Tongue (tissue), 2 donors: ENCODE results near the gene KIF1C. TPM values are rescaled to one million over a fixed set of nuclear protein-coding genes. Genes with fewer than 3 reads are reported as not detected.

Source experiments
- DNase-seq: peaks from one replicate; pipeline ENCODE4 v3.0.0-alpha.2; 2015
- total RNA-seq: library from RNA; depleted of rRNA; stranded (reverse); fragments of >200 nt; gene quantifications from one replicate; pipeline ENCODE4 v1.2.3, GENCODE V29; 2014

Gene KIF1C
- total RNA-seq, result 97.3 TPM

- DNase-seq, result peak; percentile 97
Measured at GRCh38 chr17:4997302-4998026, at the start of gene KIF1C, which contains the start of gene INCA1. Gene KIF1C (plus strand): TSS chr17:4997950. CDS start chr17:5000247, 2,297 bp downstream. Gene INCA1 (minus strand): TSS chr17:4997522. CDS start chr17:4994437, 3,085 bp downstream.

DNA sequence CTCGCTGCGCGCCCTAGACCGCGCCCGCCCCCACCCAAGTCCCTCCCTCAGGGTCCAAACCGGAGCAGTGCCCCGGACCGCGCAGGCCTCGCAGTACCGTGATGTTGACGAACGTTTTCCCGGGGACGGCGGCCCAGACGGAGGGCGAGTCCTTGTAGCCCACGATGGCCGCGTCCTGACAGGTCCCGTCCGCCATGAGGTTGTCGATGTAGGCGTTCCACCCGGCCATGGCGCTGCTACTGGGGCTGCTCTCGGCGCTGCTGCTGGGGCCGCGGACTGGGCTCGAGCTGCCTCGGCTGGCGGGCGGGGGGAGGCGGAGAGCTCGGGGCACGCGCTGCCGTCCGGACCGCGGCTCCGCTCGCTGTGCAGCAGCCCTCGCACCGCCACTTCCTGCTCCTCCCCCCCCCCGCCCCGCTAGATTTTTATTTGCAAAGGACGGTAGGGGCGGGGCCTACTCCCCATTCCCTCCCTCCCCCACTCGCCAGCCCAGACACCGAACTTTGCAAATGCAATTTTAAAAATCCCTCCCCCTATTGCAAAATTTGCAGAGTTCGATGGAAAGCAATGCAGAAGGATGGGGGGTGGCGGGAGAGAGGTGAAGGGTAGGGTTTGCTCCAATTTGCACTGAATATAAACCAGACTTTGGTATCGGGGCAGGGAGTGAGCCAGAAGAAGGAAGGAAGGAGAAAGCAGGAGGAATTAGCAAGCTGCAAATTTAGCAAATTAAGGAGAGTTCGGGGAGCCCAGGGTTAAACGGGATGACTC lies 49.4 kb upstream of the KIF1C start, which contains the start of gene PFN1:
PFN1 (minus strand) TSS at position 365 of the 765 bp plus-strand sequence; CDS start at position 229, 136 bp downstream.
- DNase-seq, result peak; percentile 96

- peak; percentile 95 for DNase-seq
Measured at GRCh38 chr17:4948931-4949320, 48.8 kb upstream of the KIF1C start.

DNA sequence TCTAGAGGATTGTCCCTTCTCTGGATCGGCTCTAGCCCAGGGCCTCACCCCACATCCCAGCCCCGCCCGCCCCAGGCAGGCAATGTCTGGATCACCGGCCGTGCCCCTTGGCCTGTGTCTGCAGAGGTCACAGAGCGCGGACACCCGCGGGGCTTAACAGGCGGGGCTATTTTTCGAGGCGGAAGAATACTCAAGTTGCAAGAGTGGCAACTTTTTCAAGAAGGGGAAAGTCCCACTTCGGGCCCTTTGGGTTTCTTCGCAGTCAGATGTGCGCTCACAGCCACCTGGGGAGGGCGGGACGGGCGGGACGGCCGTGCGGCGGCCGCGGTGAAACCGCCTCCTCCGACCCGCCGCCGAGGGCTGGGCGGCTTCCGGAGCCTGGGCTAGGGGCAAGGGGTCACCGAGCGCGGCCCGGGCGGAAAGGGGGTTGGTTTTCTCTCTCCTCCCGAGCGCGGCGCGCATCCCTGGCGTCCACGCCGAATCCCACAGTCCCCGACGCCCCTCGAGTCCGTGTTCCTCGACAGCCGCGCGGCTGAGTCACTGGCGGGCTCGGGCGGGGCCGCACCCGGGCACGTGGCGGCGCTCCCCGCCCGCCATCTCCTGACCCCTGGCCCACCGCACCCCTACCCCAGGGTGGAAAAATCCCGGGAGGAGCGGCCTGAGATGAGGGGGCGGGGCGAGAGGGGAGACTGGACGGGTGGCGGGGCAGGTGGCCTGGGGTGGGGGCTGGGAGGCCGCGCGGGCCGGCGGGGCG lies 48.3 kb upstream of the KIF1C start:
- DNase-seq, result peak; percentile 81

DNA sequence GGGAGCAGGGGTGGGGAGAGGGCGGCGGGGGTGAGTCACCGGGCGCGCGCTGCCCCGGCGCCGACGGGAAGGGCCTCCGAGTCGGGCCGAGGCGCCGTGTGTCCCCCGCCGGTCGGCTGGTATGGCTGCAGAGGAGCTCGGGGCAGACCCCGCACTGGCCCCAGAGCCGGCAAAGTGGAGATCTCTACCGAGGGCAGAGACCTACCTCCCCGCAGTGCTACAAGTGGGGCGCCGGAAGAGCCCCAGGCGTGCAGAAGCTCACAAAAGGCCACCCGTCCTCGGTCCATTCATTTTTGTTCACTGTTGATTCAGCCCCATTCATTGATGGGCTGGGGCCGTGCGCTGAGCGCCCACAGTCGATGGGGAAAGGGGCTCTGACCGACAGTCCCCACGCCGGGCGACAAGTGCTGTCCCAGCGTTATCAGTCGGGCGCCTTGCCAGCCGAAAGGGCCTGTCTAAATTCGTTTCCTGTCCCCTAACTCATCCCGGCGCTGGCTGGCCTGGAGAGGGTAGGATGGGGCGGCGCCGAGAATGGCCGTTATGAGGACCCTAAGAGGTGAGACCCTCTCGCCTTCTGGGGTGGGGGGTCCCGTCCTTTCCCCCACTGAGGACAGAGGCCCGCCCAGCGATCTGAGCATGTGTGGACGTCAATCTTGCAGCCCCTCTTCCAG lies 47.5 kb upstream of the KIF1C start:
- peak; percentile 75 for DNase-seq

- DNase-seq, result peak; percentile 82
Measured at GRCh38 chr17:4950746-4951204, 47.0 kb upstream of the KIF1C start, which contains the start of gene ENO3. Gene ENO3 (plus strand): TSS chr17:4951119. CDS start chr17:4951830, 711 bp downstream.

- peak; percentile 78 for DNase-seq
Measured at GRCh38 chr17:4951486-4951885, 46.3 kb upstream of the KIF1C start.

DNA sequence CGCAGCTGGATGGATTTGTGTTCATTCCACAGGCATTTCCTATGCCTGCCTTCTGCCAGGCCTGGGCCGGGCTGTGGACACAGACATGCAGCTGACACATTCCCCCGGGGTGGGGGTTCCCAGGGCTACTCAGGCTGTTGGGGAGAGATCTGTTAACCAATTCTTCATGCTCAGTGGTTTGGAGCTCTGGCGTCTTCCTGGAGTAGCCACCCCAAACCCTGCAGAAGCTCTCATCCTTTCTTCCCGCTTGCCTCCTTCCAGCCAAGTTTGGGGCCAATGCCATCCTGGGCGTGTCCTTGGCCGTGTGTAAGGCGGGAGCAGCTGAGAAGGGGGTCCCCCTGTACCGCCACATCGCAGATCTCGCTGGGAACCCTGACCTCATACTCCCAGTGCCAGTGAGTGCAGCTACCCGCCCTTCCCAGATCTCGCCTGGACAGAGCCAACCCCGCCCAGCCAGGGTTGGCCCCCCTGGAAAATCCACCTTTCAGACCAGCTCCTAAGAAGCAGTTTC lies 44.2 kb upstream of the KIF1C start:
- DNase-seq, result peak; percentile 85

- DNase-seq, result no peak
Measured at GRCh38 chr17:4955091-4955490, 42.7 kb upstream of the KIF1C start.

DNA sequence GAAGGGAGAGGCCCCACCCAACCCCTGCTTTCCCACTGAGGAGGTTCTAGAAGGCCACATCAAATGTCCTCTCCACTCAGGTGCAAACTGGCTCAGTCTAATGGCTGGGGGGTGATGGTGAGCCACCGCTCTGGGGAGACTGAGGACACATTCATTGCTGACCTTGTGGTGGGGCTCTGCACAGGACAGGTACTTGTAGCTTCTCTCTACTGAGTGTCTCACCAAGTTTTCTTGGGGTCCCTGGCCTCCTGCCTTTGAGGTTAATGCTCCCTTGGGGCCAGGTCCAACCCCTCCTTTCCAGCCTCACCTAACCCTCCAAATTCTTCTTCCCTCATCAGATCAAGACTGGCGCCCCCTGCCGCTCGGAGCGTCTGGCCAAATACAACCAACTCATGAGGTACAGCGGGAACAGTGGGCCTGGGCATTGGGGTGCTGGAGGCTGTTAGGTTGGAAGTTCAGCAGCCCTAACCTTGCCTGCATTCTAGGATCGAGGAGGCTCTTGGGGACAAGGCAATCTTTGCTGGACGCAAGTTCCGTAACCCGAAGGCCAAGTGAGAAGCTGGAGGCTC lies 41.2 kb upstream of the KIF1C start:
- DNase-seq, result no peak

- no peak for DNase-seq
Measured at GRCh38 chr17:4958102-4958501, 39.6 kb upstream of the KIF1C start.

DNA sequence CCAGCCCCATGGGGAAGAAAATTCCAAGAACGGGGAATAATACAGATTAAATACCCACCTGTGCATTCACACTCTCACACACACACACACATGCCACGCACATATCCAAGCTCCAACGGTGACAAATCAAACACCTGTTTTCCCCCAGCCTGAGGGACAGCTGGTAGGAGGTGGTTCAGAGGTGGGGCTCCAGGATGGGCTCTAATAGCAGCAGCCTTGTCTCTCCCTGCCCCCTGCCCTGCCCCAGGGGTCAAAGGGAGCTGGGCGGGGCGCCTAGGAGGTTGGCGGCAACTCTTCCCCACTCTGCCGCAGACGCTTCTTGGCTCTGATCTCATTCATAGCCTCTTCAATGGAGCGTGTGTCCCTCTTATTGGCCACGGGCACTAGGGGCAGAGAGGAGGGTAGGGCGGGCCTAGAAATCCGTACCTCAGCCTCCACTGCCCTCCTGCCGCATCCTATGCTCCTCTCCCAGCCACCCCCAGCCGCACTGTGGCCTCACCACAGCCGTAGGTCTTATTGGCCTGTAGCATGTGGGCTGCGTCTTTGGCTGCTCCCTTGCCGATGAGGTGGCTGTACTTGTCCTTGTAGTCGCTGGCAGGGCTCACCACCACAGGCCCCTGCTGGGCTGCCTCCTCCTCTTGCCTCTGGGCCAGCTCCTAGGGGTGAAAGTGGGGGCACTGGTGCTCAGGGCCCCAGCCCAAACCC lies 38.3 kb upstream of the KIF1C start:
- DNase-seq, result no peak

DNA sequence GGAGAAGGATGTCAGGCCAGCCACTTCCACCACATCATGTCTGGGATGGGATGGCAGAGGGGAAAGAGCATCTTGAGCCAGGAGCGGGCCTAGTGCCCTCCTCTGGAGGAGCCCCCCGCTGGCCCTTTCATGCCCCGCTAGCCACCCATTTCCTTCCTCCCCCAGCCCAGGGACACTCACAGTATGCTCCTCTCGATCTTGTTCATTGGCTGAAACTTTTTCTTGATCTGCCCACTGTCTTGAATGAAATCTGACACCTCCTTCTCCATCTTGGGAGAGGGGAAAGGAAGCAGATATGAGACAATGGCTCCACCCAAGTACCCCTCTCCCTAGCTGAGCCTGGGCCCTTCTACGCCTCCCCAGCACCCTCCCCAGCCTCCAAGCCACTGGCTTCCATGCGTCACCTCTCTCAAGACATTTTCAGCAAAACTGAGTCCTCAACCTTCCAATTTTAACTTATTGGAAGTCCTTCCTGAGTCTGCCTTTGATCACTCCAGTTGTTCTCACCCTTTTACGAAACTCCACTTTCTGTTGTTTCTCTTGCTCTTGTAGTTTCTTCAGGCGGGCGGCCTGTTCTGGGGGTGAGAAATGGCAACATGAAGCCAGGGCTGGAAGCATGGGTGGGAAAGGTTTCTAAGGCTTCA lies 37.3 kb upstream of the KIF1C start:
- no peak for DNase-seq

DNA sequence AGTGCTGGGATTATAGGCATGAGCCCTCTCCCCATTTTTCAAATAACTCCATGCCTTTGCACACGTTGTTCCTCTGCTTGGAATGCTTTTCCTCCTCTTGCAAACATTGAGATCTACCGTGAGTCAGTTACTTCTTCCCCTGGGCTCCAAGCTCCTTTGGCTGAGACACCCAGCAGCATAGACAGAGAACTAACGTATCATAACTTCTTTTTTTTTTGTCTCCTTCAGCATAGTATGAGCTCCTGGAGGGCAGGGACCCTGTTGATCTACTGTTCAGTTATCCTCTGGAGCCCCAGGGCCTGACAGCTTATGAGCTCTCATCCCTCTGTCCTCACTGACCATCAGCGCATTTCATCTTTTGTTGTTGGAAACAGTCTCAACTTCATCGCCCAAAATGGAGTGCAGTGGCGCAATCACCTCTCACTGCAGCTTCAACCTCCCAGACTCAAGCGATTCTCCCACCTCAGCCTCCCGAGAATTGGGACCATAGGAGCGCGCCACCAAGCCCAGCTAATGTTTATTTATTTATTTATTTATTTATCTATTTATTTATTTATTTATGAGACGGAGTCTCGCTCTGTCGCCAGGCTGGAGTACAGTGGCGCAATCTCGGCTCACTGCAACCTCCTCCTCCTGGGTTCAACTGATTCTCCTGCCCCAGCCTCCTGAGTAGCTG lies 32.3 kb upstream of the KIF1C start:
- DNase-seq, result no peak

- peak; percentile 100 for DNase-seq
Measured at GRCh38 chr17:4966844-4967538, 30.8 kb upstream of the KIF1C start.

DNA sequence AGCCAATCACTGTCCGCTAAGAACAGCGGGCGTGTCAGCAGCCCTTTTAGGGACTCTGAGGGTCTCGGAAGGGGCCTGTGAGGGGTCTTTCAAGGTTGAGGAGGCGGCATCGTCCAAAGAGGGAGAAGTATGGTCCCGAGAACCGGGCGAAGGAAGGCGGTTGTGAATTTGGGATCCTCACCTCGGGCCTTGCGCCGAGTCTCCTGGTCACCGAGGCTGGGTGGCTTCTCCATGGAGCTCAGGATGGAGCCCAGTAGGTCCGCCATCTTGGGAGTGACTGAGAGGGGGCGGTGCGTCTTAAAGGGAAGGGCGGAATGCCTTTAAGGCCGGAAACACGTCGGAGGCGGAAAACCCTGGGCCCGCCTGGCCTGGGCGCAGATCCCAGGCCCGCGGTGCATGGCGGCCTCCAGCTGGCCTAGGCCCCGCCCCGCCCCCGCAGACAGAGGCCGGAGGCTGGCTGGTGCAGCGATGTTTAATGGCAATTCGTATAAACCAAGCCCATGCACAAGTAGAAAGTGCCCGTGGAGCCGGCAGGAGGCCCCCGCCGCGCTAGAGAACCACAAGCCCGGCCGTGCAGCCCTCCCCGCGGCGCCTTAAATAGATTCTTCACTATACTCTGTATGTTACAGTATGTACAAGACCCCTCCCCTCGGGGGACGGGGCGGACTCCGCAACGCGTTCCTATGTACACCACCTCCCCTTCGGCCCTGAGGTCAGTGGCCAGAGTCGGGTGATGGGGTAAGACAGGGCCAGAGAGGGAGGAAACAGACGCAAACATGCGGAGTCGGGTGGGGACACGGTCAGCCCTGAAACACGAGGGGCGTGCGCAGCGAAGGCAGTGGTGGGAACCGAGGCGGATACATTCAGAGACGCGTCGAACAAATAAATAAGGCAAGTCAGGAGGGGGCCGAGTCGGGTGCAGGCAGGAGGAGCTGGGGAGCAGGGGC lies 29.9 kb upstream of the KIF1C start, which contains the start of gene SPAG7:
SPAG7 (minus strand) TSS at position 279 of the 947 bp plus-strand sequence; CDS start at position 266, 13 bp downstream.
- DNase-seq, result peak; percentile 98

DNA sequence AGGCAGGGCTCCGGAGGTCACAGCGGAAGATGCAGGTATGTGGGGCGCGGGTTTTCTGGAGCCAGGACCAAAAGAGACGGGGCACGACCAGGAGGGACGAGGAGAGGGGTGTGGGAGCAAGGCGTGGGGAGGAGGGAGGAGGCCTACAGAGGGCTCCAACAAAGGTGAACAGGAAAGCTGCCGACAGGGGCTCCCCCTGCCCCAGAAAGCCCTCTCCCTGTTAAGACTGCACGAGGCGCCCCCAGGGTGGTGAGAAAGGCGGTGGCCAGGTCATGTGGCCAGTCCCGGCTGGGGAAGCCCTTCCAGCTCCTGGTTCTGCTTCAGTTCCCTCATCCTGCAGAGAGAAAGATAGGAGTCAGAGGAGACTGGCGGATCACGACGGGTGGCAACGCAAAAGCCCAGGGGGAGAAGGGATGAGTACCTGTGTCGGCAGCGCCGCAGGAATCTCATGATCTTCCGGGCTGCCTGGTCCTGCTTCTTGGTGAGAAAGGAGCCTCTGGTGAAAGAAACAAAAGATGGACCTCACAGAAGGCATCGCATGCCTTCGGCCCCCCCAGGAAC lies 29.2 kb upstream of the KIF1C start:
- DNase-seq, result peak; percentile 40
